ENCODE results near the gene NUF2.

Gene NUF2

GRCh38 chr1:163295949-163296348 is 25.8 kb upstream of the NUF2 start:
- peak; percentile 3 for DNase-seq (ENCODE audit: extremely low read depth, low read depth)
- TF ChIP-seq CTCF (IDR thresholded peaks at IDR 0.05; ENCODE audit: low read depth, low read length), result no peak

- no peak for TF ChIP-seq CTCF (IDR thresholded peaks at IDR 0.05; ENCODE audit: low read depth, low read length)
Observed at GRCh38 chr1:163296504-163297263, 25.1 kb upstream of the NUF2 start.

GRCh38 chr1:163298365-163298764 is 23.4 kb upstream of the NUF2 start:
- TF ChIP-seq CTCF (IDR thresholded peaks at IDR 0.05; ENCODE audit: low read depth, low read length), result no peak
- DNase-seq (ENCODE audit: extremely low read depth, low read depth), result no peak

More at GRCh38 chr1:163296504-163297263, 25.1 kb upstream of the NUF2 start:
- DNase-seq (ENCODE audit: extremely low read depth, low read depth), result no peak

GRCh38 chr1:163300568-163300967 is 21.2 kb upstream of the NUF2 start:
- TF ChIP-seq CTCF (IDR thresholded peaks at IDR 0.05; ENCODE audit: low read depth, low read length), result no peak
- DNase-seq (ENCODE audit: extremely low read depth, low read depth), result no peak

- no peak for TF ChIP-seq CTCF (IDR thresholded peaks at IDR 0.05; ENCODE audit: low read depth, low read length)
- DNase-seq (ENCODE audit: extremely low read depth, low read depth), result no peak
Observed at GRCh38 chr1:163303561-163303960, 18.2 kb upstream of the NUF2 start.

- TF ChIP-seq CTCF (IDR thresholded peaks at IDR 0.05; ENCODE audit: low read depth, low read length), result no peak
- no peak for DNase-seq (ENCODE audit: extremely low read depth, low read depth)
Observed at GRCh38 chr1:163305441-163305840, 16.3 kb upstream of the NUF2 start.

GRCh38 chr1:163307479-163308171 is 14.1 kb upstream of the NUF2 start:
- no peak for TF ChIP-seq CTCF (IDR thresholded peaks at IDR 0.05; ENCODE audit: low read depth, low read length)
- peak; percentile 22 for DNase-seq (ENCODE audit: extremely low read depth, low read depth)
